Posterior vena cava (tissue), 2 donors: ENCODE data around the gene GFI1B. TPM values are rescaled to one million over a fixed set of nuclear protein-coding genes. Genes with fewer than 3 reads are reported as not detected.

Source experiments
- DNase-seq: peaks from one replicate; pipeline ENCODE4 v3.0.0-alpha.2; 2020; ENCODE audit warnings: low spot score
- intact Hi-C, 2 donors: fragments of 100-400 bp; cut with DNase I; formaldehyde crosslinking; loops; one replicate each; pipeline versions ENCODE4 v1.14.1 to v1.14.2; 2022 to 2023
- long read RNA-seq, 2 donors: library from polyadenylated mRNA; unstranded; transcript quantifications; one replicate each; pipeline ENCODE4 v2.0.0, GENCODE V29; 2020 to 2021
- total RNA-seq, 2 donors: library from RNA; stranded (reverse); fragmentation: NEBNext Ultra II Directional; extraction: Animal tissue kit (Norgen Biotek cat#: 25700); gene quantifications; one replicate each; pipeline ENCODE4 v1.2.1, GENCODE V29; 2021
- donor health status: DM: yes; HTN: yes; CAD: no.
- donor health status: DM: yes; HTN: yes; CAD: no.

GFI1B gene
- total RNA-seq, result not detected
- long read RNA-seq, donor 1, result 0 reads
- long read RNA-seq, donor 2, result 0 reads

GRCh38 chr9:132978451-132979131 is at the start of gene GFI1B:
TSS of gene GFI1B (plus strand) at chr9:132978694. CDS start at chr9:132986679, 7,985 bp downstream.
- intact Hi-C loops, result no loop called here

DNA sequence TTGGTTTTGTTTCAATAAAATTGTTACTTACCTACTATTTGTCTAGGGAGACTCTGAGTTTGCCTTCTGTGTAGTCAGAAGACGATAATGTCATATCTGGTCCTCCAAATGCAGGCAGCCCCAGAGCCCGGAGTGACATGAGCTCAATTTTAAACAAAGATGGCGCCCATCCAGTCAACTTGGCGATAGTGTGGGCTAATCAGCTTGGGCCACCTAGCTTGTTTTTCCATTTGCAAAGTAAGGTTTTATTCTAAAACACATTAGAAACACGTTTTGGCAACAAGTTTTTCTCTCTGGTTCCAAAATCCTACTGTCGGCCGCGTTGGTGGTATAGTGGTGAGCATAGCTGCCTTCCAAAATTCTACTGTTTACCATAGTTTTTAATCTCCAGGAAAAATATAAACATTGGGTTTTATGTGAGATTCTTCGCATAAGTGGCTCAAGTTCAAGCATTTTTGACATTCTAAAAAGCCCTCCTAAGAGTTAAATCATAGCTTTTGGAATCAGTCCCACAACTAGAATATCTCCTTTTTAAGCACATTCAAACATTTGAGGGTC is 47.2 kb upstream of the GFI1B start:
- DNase-seq, result no peak
- intact Hi-C loops, result no loop called here

More at GRCh38 chr9:132978451-132979131, at the start of gene GFI1B:
- no peak for DNase-seq

DNA sequence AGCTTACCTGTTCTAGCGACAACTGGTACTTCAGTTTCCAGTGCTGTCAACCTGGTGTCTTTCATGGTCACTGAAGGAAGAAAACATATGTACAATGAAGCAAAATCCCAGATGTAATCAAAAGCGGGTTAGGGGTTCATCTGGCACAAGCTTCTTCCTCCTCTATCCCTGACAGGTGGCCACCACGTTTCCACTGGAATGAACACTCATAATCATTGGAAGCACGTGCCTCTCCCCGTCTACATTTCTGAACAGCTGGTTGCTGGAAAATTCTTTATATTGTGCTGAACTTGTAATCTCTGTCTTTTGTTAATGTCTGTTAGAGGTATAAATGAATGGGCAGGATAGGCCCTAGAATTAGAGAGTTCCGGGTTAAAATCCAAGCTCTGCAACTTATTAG is 43.5 kb upstream of the GFI1B start:
- DNase-seq, result no peak
- intact Hi-C loops, result no loop called here

DNA sequence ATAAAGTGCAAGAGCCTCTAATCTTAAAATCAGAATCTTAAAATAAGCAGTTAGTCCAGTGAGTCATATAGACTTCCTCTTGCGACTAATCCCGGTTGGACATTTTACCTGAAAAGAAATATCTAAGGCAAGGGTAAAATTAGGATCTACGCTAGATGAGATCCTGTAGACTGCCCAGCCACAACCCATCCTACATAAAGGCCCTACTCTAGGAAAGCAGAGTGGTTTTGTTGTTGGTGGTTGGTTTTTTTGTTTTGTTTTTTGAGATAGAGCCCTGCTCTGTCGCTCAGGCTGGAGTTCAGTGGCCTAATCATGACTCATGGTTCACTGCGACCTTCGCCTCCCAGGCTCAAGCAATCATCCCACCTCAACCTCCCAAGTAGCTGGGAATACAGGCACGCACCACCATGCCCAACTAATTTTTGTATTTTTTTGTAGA is 41.0 kb upstream of the GFI1B start:
- intact Hi-C loops, result no loop called here
- no peak for DNase-seq

DNA sequence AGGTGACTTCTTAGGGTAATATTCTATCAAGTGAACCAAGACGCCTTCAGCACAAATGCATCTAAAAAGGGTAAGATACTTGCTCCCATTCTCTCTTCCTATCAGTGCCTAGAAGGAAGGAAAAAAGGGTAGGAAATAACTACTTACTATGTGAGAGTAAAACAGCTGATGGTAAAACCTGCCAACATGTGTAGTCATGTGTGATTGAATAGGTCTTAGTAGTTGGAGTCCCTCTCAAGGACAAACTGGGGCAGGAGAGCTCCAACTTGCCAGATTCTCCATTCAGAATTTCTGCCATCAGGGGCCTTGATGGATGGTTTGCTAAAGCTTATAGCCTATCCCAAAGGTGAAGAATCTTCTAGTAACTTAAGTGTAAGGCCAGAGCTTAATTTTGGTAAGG is 39.3 kb upstream of the GFI1B start:
- no peak for DNase-seq
- intact Hi-C loops, result no loop called here

GRCh38 chr9:132942541-132943182 is 35.8 kb upstream of the GFI1B start:
- no peak for DNase-seq
- intact Hi-C loops, result no loop called here

DNA sequence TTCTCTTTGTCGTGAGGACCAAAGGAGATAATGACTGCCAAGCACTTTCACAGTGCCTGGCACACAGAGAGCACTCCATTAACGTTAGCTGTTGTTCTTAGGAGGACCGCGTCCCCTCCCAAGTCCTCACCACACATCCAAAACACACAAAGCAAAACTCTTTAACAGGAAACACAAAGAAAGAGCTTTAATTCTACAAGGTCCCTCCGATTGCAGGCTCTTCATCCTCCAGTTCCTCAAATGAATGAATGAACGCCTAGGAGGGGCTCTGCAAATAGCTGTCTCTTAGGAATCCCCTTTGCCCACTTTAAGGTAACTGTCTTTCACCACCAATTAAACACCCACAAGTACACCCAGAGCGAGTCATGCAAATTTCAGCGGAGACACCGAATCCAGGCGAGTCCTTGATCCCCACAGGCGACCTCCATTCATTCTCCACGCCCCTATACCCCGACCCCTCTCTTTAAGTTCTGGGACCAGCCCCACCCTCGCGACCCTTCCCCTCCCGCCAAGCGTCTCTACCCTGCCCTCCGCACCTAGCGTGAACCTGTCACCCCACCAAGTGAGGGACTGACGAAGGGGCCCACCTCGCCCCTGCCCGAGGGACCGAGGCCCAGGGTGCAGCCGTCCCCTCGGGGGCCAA is 34.7 kb upstream of the GFI1B start:
- intact Hi-C loops, result no loop called here
- DNase-seq, result no peak

DNA sequence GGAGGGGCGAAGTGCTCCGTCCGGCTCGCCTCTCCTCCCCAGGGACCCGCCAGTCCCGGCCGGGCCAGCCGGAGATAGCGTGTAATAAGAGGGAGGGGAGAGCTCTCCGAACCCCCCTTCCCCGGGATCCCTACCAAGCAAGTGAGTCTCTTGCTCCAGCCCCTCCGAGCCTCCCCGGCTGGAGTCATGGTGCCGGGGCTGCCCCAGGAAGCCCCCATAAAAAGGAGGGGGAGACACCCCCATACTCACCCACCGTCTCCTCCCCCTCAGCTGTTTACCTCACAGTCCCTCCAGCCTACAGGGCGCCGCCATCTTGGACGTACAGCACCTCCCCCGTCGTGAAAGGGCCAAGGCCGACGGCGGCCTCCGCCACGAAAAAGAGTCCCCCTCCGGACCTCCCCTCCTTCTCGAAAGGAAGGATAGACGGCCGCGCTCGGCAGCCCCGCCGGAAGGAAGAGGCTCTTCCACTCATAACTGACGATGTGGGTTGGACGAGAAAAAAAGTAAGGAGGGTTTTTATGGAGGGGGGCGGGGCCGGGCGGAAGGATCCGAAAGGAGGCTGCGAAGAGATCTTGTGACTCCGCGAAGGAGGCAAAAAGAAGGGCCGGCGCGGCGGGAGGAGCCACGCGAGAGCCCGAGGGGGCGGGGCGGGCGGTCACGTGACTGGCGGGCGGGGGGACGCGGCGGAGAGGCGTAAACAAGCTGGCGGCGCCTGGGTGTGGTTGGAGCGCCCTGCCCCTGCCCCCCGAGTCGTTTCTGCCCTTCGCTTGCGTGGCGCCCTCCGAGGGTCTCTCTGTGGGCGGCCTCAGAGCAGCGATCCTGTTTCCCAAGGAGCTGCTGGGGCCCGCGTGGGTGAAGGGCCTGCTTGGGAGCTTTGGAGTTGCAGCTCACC is 34.0 kb upstream of the GFI1B start, which contains the start of gene TSC1:
Gene TSC1 (minus strand): TSS at position 323 of the 892 bp plus-strand sequence. CDS start 15,744 bp downstream, outside the sequence.
- peak; percentile 99 for DNase-seq
- intact Hi-C loops, result no loop called here

DNA sequence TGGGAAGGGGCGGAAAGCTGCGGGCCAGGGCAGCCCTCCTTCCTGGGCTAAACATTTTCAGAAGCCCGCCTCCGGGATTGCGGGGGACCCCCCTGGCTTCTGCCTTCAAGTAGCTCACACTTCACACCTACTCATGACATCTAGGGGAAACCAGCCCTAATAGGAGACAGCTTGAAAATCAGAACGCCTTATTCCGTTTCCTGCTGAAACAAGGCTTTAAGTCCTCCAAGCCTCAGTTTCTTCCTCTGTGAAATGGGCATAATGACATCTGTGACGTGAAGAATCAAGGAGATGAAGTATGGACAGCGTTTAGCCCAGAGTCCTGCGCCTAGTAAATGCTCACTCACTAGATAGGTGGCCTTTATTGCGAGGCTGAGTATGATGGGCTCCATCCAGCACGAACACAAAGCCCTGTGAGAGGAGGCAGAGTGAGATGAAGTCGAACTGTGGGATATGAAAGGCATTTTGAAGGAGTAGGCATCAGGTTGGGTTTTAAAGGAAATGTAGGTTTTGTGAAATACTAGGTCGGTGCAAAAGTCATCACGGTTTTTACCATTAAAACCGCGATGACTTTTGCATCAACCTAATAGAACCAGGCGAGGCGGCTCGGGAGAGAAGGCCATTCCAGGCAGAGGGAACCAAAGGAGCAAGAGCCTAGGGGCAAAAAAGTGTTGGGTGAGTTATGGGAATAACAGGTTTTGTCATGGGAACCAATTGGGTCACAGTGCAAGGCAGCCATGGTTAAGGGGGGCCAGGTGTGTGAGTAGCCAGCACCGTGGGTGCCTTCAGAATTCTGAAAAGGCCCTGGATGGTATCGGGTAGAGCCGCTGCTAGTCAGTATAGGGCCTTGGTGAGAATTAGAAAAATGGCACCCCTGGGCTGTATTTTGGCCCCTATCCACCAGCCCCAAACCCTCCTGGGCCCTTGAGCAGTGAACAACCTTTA is 33.0 kb upstream of the GFI1B start:
- DNase-seq, result no peak
- intact Hi-C loops, result no loop called here

GRCh38 chr9:132946211-132946610 is 32.3 kb upstream of the GFI1B start:
- no peak for DNase-seq
- intact Hi-C loops, result no loop called here

- no peak for DNase-seq
- intact Hi-C loops, result no loop called here
Observed at GRCh38 chr9:132946631-132947295, 31.7 kb upstream of the GFI1B start.

DNA sequence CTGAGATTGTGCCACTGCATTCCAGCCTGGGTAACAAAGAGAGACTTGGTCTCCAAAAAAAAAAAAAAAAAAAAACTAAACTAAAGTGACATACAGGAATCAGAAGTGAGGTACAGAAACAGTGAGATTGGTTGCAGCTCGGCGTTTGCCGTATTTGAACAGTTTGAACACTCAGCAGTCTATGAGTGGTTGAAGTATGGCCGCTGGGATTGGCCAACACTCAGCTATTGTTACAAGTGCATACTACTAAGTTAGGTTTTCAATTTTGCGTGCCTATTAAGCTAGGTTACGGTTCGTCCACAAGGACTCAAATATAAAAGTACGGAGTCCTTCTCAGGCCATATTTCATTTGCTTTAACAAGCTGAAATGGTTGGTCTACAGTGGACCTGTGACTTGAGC is 30.7 kb upstream of the GFI1B start:
- intact Hi-C loops, result no loop called here
- DNase-seq, result no peak

DNA sequence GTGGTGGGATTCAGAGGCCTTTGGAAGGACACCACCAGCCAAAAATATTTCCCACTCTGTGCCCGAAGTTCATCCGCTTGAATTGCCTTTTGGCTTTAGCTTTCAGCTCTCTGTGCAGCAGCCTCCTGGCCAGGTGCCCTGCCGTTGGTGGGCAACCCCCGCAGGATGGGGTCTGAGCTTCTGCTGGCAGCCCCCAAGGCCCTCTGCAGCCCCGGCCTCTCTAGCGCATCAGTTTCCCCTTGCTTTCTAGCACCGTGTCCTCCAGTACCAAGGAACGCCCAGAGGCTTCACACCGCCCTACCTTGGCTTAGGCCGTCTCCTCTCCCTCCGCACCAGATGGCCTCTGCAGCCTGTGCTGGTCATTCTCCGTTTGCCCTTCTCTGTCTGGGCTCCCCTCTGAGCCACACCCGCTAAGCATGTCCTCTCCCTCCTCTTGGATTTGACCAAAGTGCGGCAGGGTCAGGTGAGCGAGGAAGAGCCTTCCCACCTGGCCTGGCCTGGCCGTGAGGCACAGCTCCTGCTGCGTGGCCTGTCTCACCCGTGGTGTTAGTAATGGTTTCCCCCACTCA is 29.9 kb upstream of the GFI1B start:
- no peak for DNase-seq
- intact Hi-C loops, result no loop called here

- intact Hi-C loops, result no loop called here
- no peak for DNase-seq
Observed at GRCh38 chr9:132949709-132950108, 28.8 kb upstream of the GFI1B start.

DNA sequence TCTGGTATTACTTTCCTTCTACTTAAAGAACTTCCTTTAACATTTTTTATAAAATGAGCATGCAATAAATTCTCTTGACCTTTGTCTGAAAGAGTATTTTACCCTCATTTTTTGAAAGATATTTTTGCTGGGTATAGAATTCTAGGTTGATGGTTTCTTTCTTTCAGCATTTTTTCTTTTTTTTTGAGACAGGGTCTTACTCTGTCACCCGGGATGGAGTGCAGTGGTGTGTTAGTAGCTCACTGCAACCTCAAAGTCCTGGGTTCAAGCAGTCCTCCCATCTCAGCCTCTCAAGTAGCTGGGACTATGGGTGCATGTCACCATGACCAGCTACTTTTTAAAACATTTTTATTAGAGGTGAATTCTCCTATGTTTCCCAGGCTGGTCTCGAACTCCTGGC is 23.4 kb upstream of the GFI1B start:
- intact Hi-C loops, result no loop called here

GRCh38 chr9:132955768-132956167 is 22.7 kb upstream of the GFI1B start:
- no peak for DNase-seq
- intact Hi-C loops, result no loop called here

More for the DNA sequence above, 23.4 kb upstream of the GFI1B start:
- DNase-seq, result no peak

- DNase-seq, result no peak
- intact Hi-C loops, result no loop called here
Observed at GRCh38 chr9:132957805-132958204, 20.7 kb upstream of the GFI1B start.
